ENCODE data around the gene SPATA45.
A peak's percentile ranks its signal among the peaks of the same experiment; 100 is the strongest.

The SPATA45 gene

GRCh38 chr1:212827831-212828278 is 19.6 kb downstream of the SPATA45 start:
- no peak overlapping the region for H3K4me3 ChIP-seq (ENCODE audit: low read depth, low read length)
- DNase-seq (ENCODE audit: low read depth), result no peak
- no peak for TF ChIP-seq CTCF (IDR thresholded peaks at IDR 0.05; ENCODE audit: insufficient read depth, low read depth, low read length, missing control alignments)

- H3K4me3 ChIP-seq (ENCODE audit: low read depth, low read length), result no peak overlapping the region
- no peak for DNase-seq (ENCODE audit: low read depth)
- TF ChIP-seq CTCF (IDR thresholded peaks at IDR 0.05; ENCODE audit: insufficient read depth, low read depth, low read length, missing control alignments), result no peak
Observed at GRCh38 chr1:212827171-212827776, 20.2 kb downstream of the SPATA45 start.

GRCh38 chr1:212825798-212826452 is 21.5 kb downstream of the SPATA45 start:
- H3K4me3 ChIP-seq (ENCODE audit: low read depth, low read length), result no peak overlapping the region
- TF ChIP-seq CTCF (IDR thresholded peaks at IDR 0.05; ENCODE audit: insufficient read depth, low read depth, low read length, missing control alignments), result no peak
- DNase-seq (ENCODE audit: low read depth), result no peak

- no peak for DNase-seq (ENCODE audit: low read depth)
- no peak overlapping the region for H3K4me3 ChIP-seq (ENCODE audit: low read depth, low read length)
- TF ChIP-seq CTCF (IDR thresholded peaks at IDR 0.05; ENCODE audit: insufficient read depth, low read depth, low read length, missing control alignments), result no peak
Observed at GRCh38 chr1:212824201-212824600, 23.2 kb downstream of the SPATA45 start.

- DNase-seq (ENCODE audit: low read depth), result no peak
- TF ChIP-seq CTCF (IDR thresholded peaks at IDR 0.05; ENCODE audit: insufficient read depth, low read depth, low read length, missing control alignments), result no peak
- no peak overlapping the region for H3K4me3 ChIP-seq (ENCODE audit: low read depth, low read length)
Observed at GRCh38 chr1:212822956-212823355, 24.5 kb downstream of the SPATA45 start.

- no peak for TF ChIP-seq CTCF (IDR thresholded peaks at IDR 0.05; ENCODE audit: insufficient read depth, low read depth, low read length, missing control alignments)
- H3K4me3 ChIP-seq (ENCODE audit: low read depth, low read length), result no peak overlapping the region
- no peak for DNase-seq (ENCODE audit: low read depth)
Observed at GRCh38 chr1:212820969-212821368, 26.5 kb downstream of the SPATA45 start.

GRCh38 chr1:212819726-212820125 is 27.7 kb downstream of the SPATA45 start:
- TF ChIP-seq CTCF (IDR thresholded peaks at IDR 0.05; ENCODE audit: insufficient read depth, low read depth, low read length, missing control alignments), result no peak
- H3K4me3 ChIP-seq (ENCODE audit: low read depth, low read length), result peak overlapping the region; percentile 37
- peak; percentile 72 for DNase-seq (ENCODE audit: low read depth)

All from GM12865 (cell line).